Lung (tissue), 12 donors: ENCODE results near the gene CALB2. TPM values are rescaled to one million over a fixed set of nuclear protein-coding genes. Genes with fewer than 3 reads are reported as not detected.

Source experiments
- ATAC-seq: fragments of 200-7000 bp; cut with Tn5 transposase; one replicate; pipeline ENCODE4 v1.9.1; 2020; ENCODE audit warnings: moderate number of reproducible peaks; ENCODE audit not compliant: insufficient read depth, low FRiP score
- DNase-seq, 3 donors: peaks; one replicate each; pipeline ENCODE4 v3.0.0-alpha.2; 2013 to 2017
- H3K27ac ChIP-seq, 2 donors: one replicate each; pipeline ENCODE4 v1.5.1; 2013; ENCODE audit warnings: mild to moderate bottlenecking in 2 of 2, moderate library complexity in 2 of 2, control low read depth in 1 of 2, inconsistent platforms in 1 of 2, low read depth in 1 of 2, low read length in 1 of 2
- H3K27me3 ChIP-seq, 3 donors: one replicate each; pipeline ENCODE4 v1.5.1; 2013; ENCODE audit warnings: low read length in 2 of 3; ENCODE audit not compliant: control insufficient read depth in 3 of 3, insufficient read depth in 3 of 3
- H3K36me3 ChIP-seq, 4 donors: one replicate each; pipeline ENCODE4 v1.5.1; 2013; ENCODE audit warnings: low read length in 4 of 4, mild to moderate bottlenecking in 1 of 4, moderate library complexity in 1 of 4; ENCODE audit not compliant: control insufficient read depth in 4 of 4, insufficient read depth in 4 of 4
- H3K4me1 ChIP-seq, 5 donors: one replicate each; pipeline ENCODE4 v1.5.1; 2013; ENCODE audit warnings: low read length in 5 of 5, mild to moderate bottlenecking in 2 of 5, moderate library complexity in 1 of 5; ENCODE audit not compliant: control insufficient read depth in 5 of 5, insufficient read depth in 5 of 5
- H3K4me3 ChIP-seq: one replicate; pipeline ENCODE4 v1.5.1; 2013; ENCODE audit warnings: mild to moderate bottlenecking, control low read depth, moderate library complexity
- H3K9ac ChIP-seq, 2 donors: one replicate each; pipeline ENCODE4 v1.5.1; 2013; ENCODE audit warnings: low read length in 2 of 2, control low read depth in 1 of 2; ENCODE audit not compliant: insufficient read depth in 1 of 2
- H3K9me3 ChIP-seq, 4 donors: one replicate each; pipeline ENCODE4 v1.5.1; 2013; ENCODE audit warnings: low read length in 3 of 4, mild to moderate bottlenecking in 1 of 4, moderate library complexity in 1 of 4; ENCODE audit not compliant: control insufficient read depth in 4 of 4, insufficient read depth in 3 of 4
- CTCF ChIP-seq: IDR thresholded peaks from 2 replicates; pipeline ENCODE4 v1.5.1; 2012; ENCODE audit warnings: mild to moderate bottlenecking; ENCODE audit errors: control extremely low read depth, extremely low read depth
- WGBS, 2 donors: extraction: QIAGEN DNeasy Blood & Tissue Kit; methylation state at CpG; one replicate each; pipeline ENCODE4 v1.1.7; 2013; 5-methylcytosine and 5-hydroxymethylcytosine counted together
- polyA plus RNA-seq, 2 donors: library from polyadenylated mRNA; stranded (reverse); fragments of 200-250 nt; gene quantifications; one replicate each; pipeline ENCODE4 v1.2.1, GENCODE V29; 2013
- total RNA-seq, 2 donors: library from RNA; depleted of rRNA in 1 of 2; stranded (reverse); fragments of >200 nt in 1 of 2; gene quantifications; one replicate each; pipeline ENCODE4 v1.2.1, GENCODE V29; 2014 to 2021
- donor health status: control.
- donor health status: control.
- donor health status: Bipolar disorder and iron deficiency.
- donor health status: healthy.
- donor health status: DM: yes; HTN: yes; CAD: no.

CALB2 gene
- total and polyA plus RNA-seq, 4 donors = 0.02 to 11.7 (median 1.2) TPM

- Histone ChIP-seq H3K27me3 (peaks cover 0 to 11% (median 0%) of the 10 kb centered on the region in 3 donors), H3K4me3 (no peak overlapping the region), H3K36me3 (no peaks in the 10 kb centered on the region), H3K27ac (no peak overlapping the region), H3K4me1 (no peaks in the 10 kb centered on the region), H3K9me3 (no peaks in the 10 kb centered on the region), H3K9ac (no peak overlapping the region)
- peak in 2 of 3 donors; percentile 13 to 32 for DNase-seq
- 49 to 54% methylated on average over 12 of the region's 12 CpGs for WGBS, 2 donors
- no peak for TF ChIP-seq CTCF
- no peak for ATAC-seq
Observed at GRCh38 chr16:71367241-71367976, 8.9 kb downstream of the CALB2 start.

DNA sequence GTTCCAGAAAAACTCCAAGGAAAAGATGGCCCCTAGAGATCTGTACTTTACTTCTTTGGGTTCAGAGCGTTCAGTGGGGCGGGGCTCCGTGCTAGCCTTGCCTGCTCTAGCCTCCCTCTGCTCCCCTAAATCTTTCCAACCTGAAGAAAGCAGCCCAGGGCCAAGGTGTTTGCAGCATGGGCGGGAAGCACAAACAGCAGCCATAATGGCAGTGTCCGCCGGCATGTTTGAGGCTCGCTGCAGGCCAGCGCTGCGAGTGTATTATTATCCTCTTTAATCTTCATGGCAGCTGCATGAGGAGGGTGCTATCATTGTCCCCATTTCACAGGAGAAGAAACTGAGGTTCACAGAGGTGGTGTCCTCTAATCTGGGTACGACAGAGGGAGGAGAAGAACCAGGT is 10.4 kb downstream of the CALB2 start:
- WGBS, 2 donors = 87 to 92% methylated on average over 10 of the region's 10 CpGs
- no peak for DNase-seq
- H3K27me3 ChIP-seq = peaks cover 0 to 5% (median 0%) of the 10 kb centered on the region in 3 donors

GRCh38 chr16:71369494-71369893 is 11.0 kb downstream of the CALB2 start:
- ATAC-seq (no peak), DNase-seq (no peak)
- Histone ChIP-seq H3K36me3 (no peaks in the 10 kb centered on the region), H3K9me3 (no peaks in the 10 kb centered on the region), H3K4me3 (no peak overlapping the region), H3K9ac (no peak overlapping the region), H3K27me3 (peaks cover 0 to 5% (median 0%) of the 10 kb centered on the region in 3 donors), H3K27ac (no peak overlapping the region), H3K4me1 (no peaks in the 10 kb centered on the region)
- no peak for TF ChIP-seq CTCF
- 70 to 79% methylated on average over 11 of the region's 11 CpGs for WGBS, 2 donors

More for the DNA sequence above, 10.4 kb downstream of the CALB2 start:
- no peaks in the 10 kb centered on the region for H3K4me1 ChIP-seq
- no peak for TF ChIP-seq CTCF
- no peak overlapping the region for H3K27ac ChIP-seq
- H3K4me3 ChIP-seq = no peak overlapping the region
- H3K9ac ChIP-seq = no peak overlapping the region
- no peaks in the 10 kb centered on the region for H3K9me3 ChIP-seq
- ATAC-seq = no peak
- H3K36me3 ChIP-seq = no peaks in the 10 kb centered on the region
